Neutrophil (primary cell): Measurements from ENCODE around the gene LGALS3BP.

Experiments
- H3K27ac ChIP-seq: fragments of 200-600 bp; sonication (generic); 2 replicates; pipeline ENCODE4 v1.5.1; 2016; ENCODE audit warnings: mild to moderate bottlenecking, moderate library complexity
- H3K27me3 ChIP-seq: fragments of 200-600 bp; sonication (generic); 2 replicates; pipeline ENCODE4 v1.6.0; 2016; ENCODE audit warnings: mild to moderate bottlenecking
- H3K36me3 ChIP-seq: fragments of 200-600 bp; sonication (generic); 2 replicates; pipeline ENCODE4 v1.5.1; 2017
- H3K4me1 ChIP-seq, 2 experiments: fragments of 200-600 bp in 1 of 2; sonication (generic) in 1 of 2; 1 replicate in 1 of 2; 2 replicates in 1 of 2; pipeline versions ENCODE4 v1.5.1 to v1.6.1; 2013 to 2016; ENCODE audit warnings: low read depth in 1 of 2, low read length in 1 of 2, mild to moderate bottlenecking in 1 of 2, moderate library complexity in 1 of 2; ENCODE audit not compliant: control insufficient read depth in 1 of 2, insufficient read depth in 1 of 2
- H3K4me3 ChIP-seq, 2 experiments: fragments of 200-600 bp in 1 of 2; sonication (generic) in 1 of 2; 1 replicate in 1 of 2; 2 replicates in 1 of 2; pipeline ENCODE4 v1.5.1; 2013 to 2016; ENCODE audit warnings: low read depth in 1 of 2, low read length in 1 of 2, mild to moderate bottlenecking in 1 of 2, moderate library complexity in 1 of 2
- H3K9me3 ChIP-seq: fragments of 200-600 bp; sonication (generic); 2 replicates; pipeline ENCODE4 v1.5.1; 2016
- CTCF ChIP-seq: fragments of 200-600 bp; sonication (generic); IDR thresholded peaks from 2 replicates; pipeline ENCODE4 v1.5.1; 2016; ENCODE audit warnings: antibody characterized with exemption

The LGALS3BP gene

GRCh38 chr17:79009397-79010303, 29.9 kb upstream of the LGALS3BP start, which contains the start of gene CANT1:
Gene CANT1, minus strand, starts transcription at chr17:79009764. Its CDS starts 12,142 bp downstream, at chr17:78997622.
- H3K36me3 ChIP-seq: peaks cover 17% of the 10 kb centered on the region
- peak within 1 kb of the TSS; percentile 76 to 89 for H3K4me3 ChIP-seq
- H3K27ac ChIP-seq: peak within 1 kb of the TSS; percentile 91
- peaks cover 42 to 44% of the 10 kb centered on the region in 2 experiments for H3K4me1 ChIP-seq
- peaks cover 24% of the 10 kb centered on the region for H3K27me3 ChIP-seq
- no peaks in the 10 kb centered on the region for H3K9me3 ChIP-seq
- TF ChIP-seq CTCF: no peak

- TF ChIP-seq CTCF: no peak
- H3K27ac ChIP-seq: peak overlapping the region; percentile 91
- peaks cover 42 to 44% of the 10 kb centered on the region in 2 experiments for H3K4me1 ChIP-seq
- peaks cover 15% of the 10 kb centered on the region for H3K27me3 ChIP-seq
- H3K9me3 ChIP-seq: no peaks in the 10 kb centered on the region
- H3K36me3 ChIP-seq: peaks cover 17% of the 10 kb centered on the region
- peak overlapping the region; percentile 76 to 89 for H3K4me3 ChIP-seq
These were observed 29.1 kb upstream of the LGALS3BP start for GRCh38 chr17:79008666-79009387.

DNA sequence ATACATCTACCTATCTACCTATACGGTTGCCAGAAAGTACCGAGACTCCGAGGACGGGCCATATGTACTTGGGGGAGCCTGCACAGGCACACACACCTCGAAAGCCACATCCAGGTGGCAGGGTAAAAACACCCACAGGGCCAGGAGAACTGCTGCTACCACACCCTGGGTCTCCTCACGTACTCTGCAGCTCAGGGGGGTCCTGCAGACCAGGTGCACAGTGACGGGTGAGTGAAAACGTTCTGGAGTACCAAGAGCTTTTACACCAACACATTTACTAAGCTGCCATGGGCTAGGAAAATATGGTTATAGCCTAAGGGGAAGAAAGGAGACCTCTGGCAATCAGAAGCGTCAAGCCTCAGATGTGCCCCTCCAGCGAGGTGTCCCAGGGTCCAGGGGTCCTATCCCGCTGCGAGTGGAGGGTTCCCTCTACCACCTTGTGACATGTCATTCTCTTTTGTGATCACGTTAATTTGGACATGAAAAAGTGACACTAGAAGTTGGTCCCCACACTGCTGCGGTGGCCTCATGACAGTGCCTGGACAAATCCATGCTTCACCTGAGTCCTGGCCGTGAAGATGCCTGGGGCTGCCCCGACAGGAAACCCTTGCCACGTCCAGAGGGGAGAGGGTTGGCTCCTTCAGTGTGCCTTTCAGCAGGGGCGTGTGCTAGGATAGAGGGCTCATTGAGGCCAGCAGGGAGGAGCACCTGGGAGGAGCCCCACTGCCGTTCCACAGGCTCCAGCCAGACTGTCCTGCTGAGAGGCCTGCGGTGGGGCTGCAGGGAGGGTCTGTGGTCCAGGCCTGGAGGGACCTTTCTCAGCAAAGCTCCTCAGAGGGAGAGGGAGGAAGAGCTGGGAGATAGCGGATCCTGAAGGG, 28.0 kb upstream of the LGALS3BP start:
- Histone ChIP-seq H3K4me3 (peak overlapping the region; percentile 76 to 89), H3K27me3 (peaks cover 5% of the 10 kb centered on the region), H3K36me3 (peaks cover 24% of the 10 kb centered on the region), H3K27ac (peak overlapping the region; percentile 91), H3K4me1 (peaks cover 42 to 44% of the 10 kb centered on the region in 2 experiments), H3K9me3 (no peaks in the 10 kb centered on the region)
- no peak for TF ChIP-seq CTCF

DNA sequence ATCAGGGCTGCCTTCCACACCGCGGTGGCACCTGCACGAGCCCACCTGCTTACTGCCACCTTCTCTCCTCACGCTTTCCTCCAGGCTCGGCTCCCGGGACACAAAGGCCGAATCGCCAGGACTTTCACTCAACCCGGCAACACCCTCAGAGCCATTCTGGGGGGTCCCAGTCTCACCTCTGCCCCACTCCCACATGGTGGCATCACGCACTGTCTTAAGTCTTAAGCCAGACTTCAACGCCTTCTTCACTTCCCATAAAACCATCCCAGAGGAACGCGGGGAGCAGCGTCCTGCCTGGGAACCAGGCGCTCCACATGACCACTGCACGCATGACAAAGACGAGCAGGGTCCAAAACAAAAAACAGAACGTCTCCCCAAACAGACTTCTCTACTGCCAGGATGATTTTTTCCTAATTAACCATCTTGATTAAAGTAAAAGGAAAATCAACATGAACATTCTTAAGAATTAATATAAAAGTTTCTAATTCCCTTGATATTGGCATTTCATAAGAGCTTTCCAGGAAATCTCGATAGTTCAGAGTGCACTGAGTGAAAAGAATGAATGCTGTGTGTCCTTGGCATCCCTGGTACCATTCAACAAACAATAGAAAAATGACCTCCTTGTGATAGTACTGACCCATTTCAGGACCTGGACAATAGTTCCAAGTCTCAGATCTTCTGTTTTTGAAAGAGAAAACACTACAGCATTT, 27.2 kb upstream of the LGALS3BP start:
- H3K27ac ChIP-seq: peak overlapping the region; percentile 91
- H3K4me3 ChIP-seq: no peak overlapping the region
- no peak for TF ChIP-seq CTCF
- no peaks in the 10 kb centered on the region for H3K27me3 ChIP-seq
- peaks cover 42 to 44% of the 10 kb centered on the region in 2 experiments for H3K4me1 ChIP-seq
- peaks cover 32% of the 10 kb centered on the region for H3K36me3 ChIP-seq
- H3K9me3 ChIP-seq: no peaks in the 10 kb centered on the region
